HG03064 (cell line): ENCODE measurements around the gene TTC14.

Experiments
- ATAC-seq: cut with Tn5 transposase; IDR thresholded peaks from one replicate; pipeline ENCODE4 v1.9.1; 2021; ENCODE audit warnings: low read depth; ENCODE audit not compliant: unreplicated experiment

Gene TTC14

DNA sequence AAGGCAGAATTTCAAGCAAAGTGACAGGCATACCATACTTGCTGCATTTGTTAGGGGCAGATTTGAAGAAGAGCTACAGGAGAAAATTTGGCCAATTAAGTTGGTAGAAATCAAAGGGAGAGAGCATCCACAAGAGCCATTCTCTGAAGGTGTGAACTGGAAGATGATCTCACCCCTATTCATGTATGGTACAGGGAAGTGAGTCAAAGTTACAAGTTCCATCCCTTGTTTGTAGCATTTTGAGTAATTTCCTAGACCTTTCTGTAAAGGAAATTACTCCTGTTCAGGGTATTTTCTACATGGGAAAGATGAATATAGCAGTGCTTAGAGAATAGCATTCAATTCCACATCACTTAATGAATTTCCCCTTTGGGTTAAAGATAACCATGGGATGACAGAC lies 28.4 kb downstream of the TTC14 start:
- ATAC-seq = no peak

DNA sequence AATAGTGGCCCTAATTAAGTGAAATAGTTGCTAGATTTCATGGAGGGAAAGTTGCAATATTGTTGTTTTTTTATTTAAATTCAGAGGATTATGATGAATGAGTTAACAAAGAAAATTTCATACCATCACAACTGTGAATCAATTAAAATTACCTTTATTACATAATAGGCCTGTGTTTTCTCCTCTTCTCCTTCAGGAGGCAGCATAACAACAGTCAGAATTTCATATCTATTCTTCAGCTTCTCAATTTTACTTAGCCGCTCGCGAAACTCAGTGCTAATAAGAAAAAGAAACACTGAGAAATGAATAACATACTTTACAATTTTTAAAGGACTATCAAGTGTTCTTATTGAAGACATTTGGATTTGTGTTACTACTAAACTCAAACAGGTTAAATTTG lies 29.4 kb downstream of the TTC14 start:
- ATAC-seq = no peak

- no peak for ATAC-seq
These were observed 31.8 kb downstream of the TTC14 start for GRCh38 chr3:180633722-180634121.

DNA sequence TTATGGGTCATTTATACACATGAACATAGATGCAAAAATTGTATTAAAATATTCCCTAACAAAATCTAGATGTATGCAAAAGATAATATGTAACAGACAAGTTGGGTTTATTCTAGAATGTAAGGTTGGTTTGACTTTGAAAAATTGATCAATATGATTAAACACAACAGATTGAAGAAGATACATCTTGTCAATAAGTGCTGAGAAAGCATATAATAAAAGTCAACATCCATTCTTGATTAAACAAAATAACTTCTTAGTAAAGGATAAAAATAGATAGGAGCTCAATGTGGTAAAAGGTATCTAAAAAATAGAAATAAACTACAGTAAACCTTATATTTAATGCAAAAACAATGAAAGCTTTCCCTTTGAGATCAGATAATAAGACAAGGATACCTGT lies 39.0 kb downstream of the TTC14 start:
- ATAC-seq = no peak

GRCh38 chr3:180646187-180646790 lies 44.3 kb downstream of the TTC14 start:
- peak; percentile 63 for ATAC-seq

GRCh38 chr3:180656406-180656805 lies 54.4 kb downstream of the TTC14 start:
- ATAC-seq = no peak

- no peak for ATAC-seq
These were observed 55.1 kb downstream of the TTC14 start for GRCh38 chr3:180657094-180657493.
